OCI-LY3 (cell line): ENCODE results near the gene XRCC4.

Source experiments
- CTCF ChIP-seq: fragments of 200-600, 300-600 bp; sonication (generic); IDR thresholded peaks from 2 replicates; pipeline ENCODE4 v1.5.1; 2014; ENCODE audit warnings: antibody characterized with exemption, low read length, low read depth
- EZH2phosphoT487 ChIP-seq: fragments of 200-600 bp; shearing (Covaris generic); IDR thresholded peaks from 2 replicates; pipeline ENCODE4 v1.6.1; 2018; ENCODE audit warnings: antibody characterized with exemption, mixed run types, low read depth

GRCh38 chr5:83270311-83270710, 193.0 kb downstream of the XRCC4 start:
- TF ChIP-seq CTCF (no peak), EZH2phosphoT487 (no peak)
